ENCODE measurements around the gene CBX5.
"Not testable (repeated sequence)": the region's sequence is repeated elsewhere in the genome, so short reads cannot be mapped to it uniquely, and the experiment has no call there.

Gene CBX5

DNA sequence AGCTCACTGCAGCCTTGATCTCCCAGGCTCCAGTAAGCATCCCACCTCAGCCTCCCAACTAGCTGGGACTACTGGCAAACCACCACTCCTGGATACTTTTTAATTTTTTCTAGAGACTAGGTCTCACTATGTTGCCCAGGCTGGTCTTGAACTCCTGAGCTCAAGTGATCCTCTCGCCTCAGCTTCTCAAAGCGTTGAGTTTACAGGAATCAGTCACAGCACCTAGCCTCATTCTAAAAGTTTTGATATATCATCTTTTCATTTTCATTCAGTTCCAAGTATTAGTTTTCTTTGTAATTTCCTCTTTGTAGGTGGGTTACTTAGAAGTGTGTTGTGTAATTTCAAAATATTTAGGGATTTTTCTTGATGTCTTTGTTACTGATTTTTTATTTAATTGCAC is 9.6 kb downstream of the CBX5 start:
- no peak for DNase-seq

GRCh38 chr12:54266852-54267251 is 13.1 kb downstream of the CBX5 start:
- DNase-seq = no peak

DNA sequence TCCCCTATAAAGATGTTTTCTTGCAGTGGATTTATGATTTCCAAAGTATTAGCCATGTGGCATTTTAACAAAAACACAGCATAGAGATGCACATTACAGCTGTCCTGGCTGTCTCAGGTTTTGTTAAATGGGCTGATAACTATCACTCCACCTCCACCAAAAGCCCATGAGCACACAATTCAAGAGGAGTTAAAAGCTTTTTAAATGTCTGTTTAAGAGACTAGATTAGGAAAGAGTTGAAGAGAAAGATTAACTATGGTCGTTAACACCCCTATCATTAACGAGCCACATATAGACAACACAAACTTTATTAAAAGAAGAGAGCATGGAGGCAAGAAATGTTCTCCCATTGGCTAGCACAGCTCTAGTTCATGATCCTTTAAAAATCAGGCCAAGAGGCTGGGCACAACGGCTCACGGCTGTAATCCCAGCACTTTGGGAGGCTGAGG is 14.5 kb downstream of the CBX5 start:
- no peak for DNase-seq

GRCh38 chr12:54262403-54262925 is 17.5 kb downstream of the CBX5 start:
- DNase-seq = peak in 1 of 58 donors; percentile 18

GRCh38 chr12:54261815-54262402 is 18.0 kb downstream of the CBX5 start:
- DNase-seq = no peak

GRCh38 chr12:54259194-54260011 is 20.5 kb downstream of the CBX5 start:
- DNase-seq = peak; percentile 7 to 91 (median 74)

- DNase-seq = peak in 2 of 58 donors; percentile 12 to 14
Measured at GRCh38 chr12:54258201-54258681, 21.7 kb downstream of the CBX5 start.

DNA sequence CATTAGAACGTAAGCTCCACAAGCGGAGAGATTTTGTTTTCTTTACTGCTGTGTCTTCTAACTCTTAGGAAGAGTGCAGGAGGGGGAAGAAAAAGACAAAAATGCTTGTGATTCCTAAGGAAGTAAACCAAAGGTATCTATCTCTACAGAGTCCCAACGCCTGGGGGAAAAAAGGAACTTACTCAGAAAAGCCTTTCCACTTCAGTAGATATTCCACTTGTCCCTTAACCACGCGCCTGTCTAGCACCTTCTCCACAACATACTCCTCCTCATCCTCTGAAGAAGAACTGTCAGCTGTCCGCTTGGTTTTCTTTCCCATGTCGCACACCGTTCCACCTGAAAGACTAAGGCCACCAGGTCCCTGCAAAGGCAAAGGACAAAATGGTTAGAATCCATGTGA is 22.6 kb downstream of the CBX5 start:
- peak in 1 of 58 donors; percentile 6 for DNase-seq

- no peak for DNase-seq
Measured at GRCh38 chr12:54253240-54253639, 26.7 kb downstream of the CBX5 start.

- peak in 1 of 58 donors; percentile 21 for DNase-seq
Measured at GRCh38 chr12:54251667-54252284, 28.1 kb downstream of the CBX5 start.

DNA sequence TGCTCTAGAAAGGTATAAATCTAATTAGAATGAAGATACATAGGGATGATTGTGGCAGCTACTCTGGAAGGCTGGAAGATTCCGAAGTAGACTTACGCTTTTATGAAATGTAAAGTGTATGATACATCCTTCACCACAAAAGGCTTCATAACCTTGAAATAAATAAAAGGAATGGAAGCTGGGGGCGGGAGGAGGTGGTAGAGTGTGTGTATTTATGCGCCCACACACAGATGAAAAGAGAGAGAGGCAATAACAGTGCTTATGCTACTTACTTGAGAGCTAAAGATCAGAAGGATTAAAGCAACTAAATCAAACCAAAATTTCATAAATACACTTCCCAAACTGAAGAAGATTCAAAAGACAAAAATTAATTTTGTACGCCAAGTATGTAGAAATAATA is 30.4 kb downstream of the CBX5 start:
- no peak for DNase-seq

DNA sequence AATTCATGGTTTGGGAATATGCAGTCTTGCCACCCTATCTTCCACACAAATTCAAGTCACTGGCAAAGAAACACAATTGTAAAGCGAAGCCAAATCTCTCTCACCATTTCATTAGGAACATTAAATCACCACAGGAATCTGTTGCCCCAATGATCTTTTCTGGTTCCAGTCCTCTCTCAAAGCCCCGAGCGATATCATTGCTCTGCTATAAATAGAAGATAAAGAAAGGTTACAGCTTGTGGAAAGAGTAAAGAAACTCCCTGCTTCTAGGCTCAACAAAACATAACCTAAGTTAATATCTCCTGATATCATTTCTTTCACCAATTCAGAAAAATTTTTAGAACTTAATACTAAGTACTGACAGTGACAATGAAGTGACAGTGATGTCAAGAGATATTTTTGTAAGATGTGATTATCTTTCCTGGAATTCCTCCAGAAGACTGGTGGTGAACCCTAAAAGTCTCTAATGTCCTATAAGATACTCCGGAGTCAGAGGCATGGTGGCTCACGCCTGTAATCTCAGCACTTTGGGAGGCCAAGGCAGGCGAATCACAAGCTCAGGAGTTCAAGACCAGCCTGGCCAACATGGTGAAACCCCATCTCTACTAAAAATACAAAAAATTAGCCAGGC is 33.8 kb downstream of the CBX5 start:
- no peak for DNase-seq

GRCh38 chr12:54240971-54241588 is 38.8 kb downstream of the CBX5 start:
- no peak for DNase-seq

DNA sequence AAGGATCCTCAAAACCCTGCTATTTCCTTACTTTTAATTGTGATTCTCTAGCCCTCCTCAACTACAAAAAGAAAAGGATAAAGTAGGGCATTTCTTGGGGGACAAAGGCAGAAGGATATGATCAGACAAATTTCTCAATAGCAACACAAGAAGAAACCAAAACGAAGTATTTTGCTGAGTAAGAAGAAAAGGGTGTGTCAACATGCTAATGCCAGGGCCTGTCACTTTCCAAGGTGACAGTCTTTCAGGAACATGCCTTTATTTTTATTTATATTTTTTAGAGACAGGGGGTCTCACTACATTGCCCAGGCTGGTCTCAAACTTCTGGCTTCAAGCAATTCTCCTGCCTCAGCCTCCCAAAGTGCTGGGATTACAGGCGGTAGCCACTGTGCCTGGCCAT is 39.8 kb downstream of the CBX5 start:
- DNase-seq = no peak

DNA sequence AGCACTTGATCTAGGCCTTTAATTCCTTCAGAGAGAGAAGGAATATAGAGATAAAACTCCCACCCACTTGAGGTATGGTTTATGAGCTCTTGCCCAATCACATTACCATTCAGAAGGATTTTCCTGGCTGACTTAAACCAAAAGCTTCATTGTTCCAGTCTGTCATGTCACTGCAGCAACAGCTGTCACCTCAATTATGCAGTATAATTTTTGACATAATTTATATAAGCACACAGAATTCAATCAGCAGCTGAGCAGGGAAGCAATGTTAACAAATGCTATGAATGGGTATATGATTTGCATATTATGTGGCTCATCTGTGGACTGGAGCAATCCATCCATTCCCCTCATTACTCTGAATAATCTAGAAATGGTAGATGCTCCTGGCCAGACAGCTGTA is 40.3 kb downstream of the CBX5 start:
- DNase-seq = peak in 1 of 58 donors; percentile 2

GRCh38 chr12:54238531-54238930 is 41.4 kb downstream of the CBX5 start:
- no peak for DNase-seq

GRCh38 chr12:54232790-54233189 is 47.1 kb downstream of the CBX5 start:
- no peak for DNase-seq

DNA sequence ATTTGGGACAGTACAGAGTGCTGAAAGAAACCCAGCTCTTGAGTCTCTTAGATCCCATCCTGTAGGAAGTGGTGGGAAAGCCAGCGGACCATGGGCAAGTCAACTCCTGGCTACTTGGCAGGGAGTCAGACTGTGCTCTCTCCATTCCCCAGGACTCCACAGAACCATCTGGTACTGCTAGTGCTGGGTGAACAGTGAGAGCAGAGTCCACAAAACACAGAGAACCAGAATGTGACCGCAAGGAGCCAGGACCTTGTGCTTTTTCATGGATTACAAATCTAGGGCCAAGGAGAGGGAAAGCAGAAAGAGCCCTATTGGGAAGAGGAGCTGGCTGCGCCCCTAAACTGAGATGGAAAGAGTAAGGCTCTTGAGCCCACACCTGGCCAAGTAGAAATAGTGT is 48.7 kb downstream of the CBX5 start:
- not testable (repeated sequence) for DNase-seq

GRCh38 chr12:54230555-54230954 is 49.4 kb downstream of the CBX5 start:
- no peak for DNase-seq

DNA sequence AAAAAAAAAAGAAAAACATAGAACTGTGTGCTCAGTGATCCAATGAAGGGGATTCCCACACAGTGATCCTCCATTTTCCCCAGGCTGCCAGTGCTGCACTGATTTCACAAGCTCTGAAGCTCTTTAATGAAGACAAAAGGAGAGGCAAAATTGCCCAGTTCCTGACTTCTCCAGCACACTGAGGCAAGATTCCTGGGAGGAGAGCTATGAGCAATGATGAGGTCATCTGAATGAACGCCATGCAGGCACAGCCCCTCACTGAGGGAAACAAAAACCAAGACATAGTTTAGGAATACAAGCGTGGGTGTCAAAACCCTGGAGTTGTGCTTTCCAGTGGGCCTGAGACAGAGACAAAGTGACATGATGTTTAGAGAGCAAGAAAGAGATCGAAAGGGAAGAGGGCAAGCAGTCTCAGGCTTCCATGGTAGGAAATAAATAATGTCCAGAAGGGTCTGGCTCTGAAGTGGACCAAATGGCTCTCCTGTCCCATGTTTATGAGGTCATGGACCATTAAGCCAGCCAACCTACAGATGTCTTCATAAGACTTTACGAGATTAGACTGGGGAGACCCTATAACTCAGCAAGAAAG is 50.2 kb downstream of the CBX5 start:
- DNase-seq = peak in 3 of 58 donors; percentile 33 to 52 (median 34)

- no peak for DNase-seq
Measured at GRCh38 chr12:54228471-54228870, 51.5 kb downstream of the CBX5 start.
